Calu3 (cell line): Measurements from ENCODE around the gene CD34. TPM values are rescaled to one million over a fixed set of nuclear protein-coding genes. Genes with fewer than 3 reads are reported as not detected.

ENCODE experiments used
- BruUV-seq: library from RNA; stranded (reverse); fragments of 400-500 nt; replicated peaks from 2 replicates; lab custom pipeline; 2021; lab: Mats Ljungman, UMichigan
- CTCF ChIA-PET: fragments of 300-600 bp; sonication (Branson Sonifier 250); formaldehyde crosslinking; loops from one replicate; lab custom pipeline; 2022; ENCODE audit warnings: antibody characterized with exemption; lab: Charles Lee
- DNase-seq: peaks from one replicate; pipeline ENCODE4 v3.0.0; 2022
- H3K27ac Mint-ChIP-seq: one replicate; pipeline ENCODE4 v1.8.0; 2022; ENCODE audit warnings: mixed read lengths; ENCODE audit not compliant: unreplicated experiment
- H3K27me3 Mint-ChIP-seq: one replicate; pipeline ENCODE4 v1.8.0; 2022; ENCODE audit warnings: mixed read lengths; ENCODE audit not compliant: unreplicated experiment
- H3K36me3 Mint-ChIP-seq: one replicate; pipeline ENCODE4 v1.8.0; 2022; ENCODE audit warnings: mild to moderate bottlenecking, moderate library complexity, mixed read lengths; ENCODE audit not compliant: insufficient read depth, unreplicated experiment
- H3K4me1 Mint-ChIP-seq: one replicate; pipeline ENCODE4 v1.8.0; 2022; ENCODE audit warnings: mild to moderate bottlenecking, low read depth, mixed read lengths; ENCODE audit not compliant: unreplicated experiment
- H3K4me3 Mint-ChIP-seq: one replicate; pipeline ENCODE4 v1.8.0; 2022; ENCODE audit warnings: mild to moderate bottlenecking, low read depth, moderate library complexity, mixed read lengths; ENCODE audit not compliant: unreplicated experiment
- H3K9me3 Mint-ChIP-seq: one replicate; pipeline ENCODE4 v1.8.0; 2022; ENCODE audit warnings: low read depth, mixed read lengths; ENCODE audit not compliant: unreplicated experiment
- CTCF ChIP-seq: fragments of 200-600 bp; IDR thresholded peaks from one replicate; pipeline ENCODE4 v1.8.0; 2022; ENCODE audit warnings: antibody characterized with exemption; ENCODE audit not compliant: unreplicated experiment
- intact Hi-C: fragments of 100-400 bp; cut with micrococcal nuclease; formaldehyde crosslinking; loops from one replicate; pipeline ENCODE4 v1.10.0; 2022; ENCODE audit not compliant: unreplicated experiment
- total RNA-seq: library from RNA; stranded (reverse); gene quantifications from 2 replicates; pipeline ENCODE4 v1.2.3, GENCODE V29; 2022

CD34 gene
- total RNA-seq, 1 experiment from 2014 or later = 0.24 TPM

DNA sequence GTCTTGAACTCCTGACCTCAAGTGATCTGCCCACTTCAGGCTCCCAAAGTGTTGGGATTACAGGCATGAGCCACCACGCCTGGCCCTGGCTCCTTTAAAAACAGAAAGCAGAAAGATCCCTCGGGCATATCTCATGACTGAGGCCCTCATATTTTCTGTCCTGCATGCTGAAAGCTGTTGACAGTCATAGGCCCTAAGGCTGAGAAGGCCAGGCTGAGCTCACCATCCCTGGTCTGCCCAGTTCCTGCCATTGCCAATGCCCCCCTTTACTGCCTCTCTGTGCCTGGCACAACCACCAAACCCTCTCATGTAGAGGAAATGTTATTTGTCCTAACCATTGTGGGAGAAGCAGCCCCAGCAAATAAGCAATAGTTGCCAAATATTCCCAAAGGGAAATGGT lies 12.7 kb downstream of the CD34 start:
- CTCF ChIA-PET = interaction anchor here (1.2 to 2.2 kb wide), 2 partner anchors 12 to 65 kb away, joined by 3 to 14 read pairs; no protein-coding TSS in a partner anchor
- intact Hi-C loops = no loop called here
- H3K4me3 Mint-ChIP-seq = no peak overlapping the region
- no peak overlapping the region for H3K27ac Mint-ChIP-seq
- TF ChIP-seq CTCF = no peak
- no peaks in the 10 kb centered on the region for H3K36me3 Mint-ChIP-seq
- no peaks in the 10 kb centered on the region for H3K9me3 Mint-ChIP-seq
- H3K4me1 Mint-ChIP-seq = no peaks in the 10 kb centered on the region
- DNase-seq = no peak
- BruUV-seq = no TSS peak
- H3K27me3 Mint-ChIP-seq = no peaks in the 10 kb centered on the region

DNA sequence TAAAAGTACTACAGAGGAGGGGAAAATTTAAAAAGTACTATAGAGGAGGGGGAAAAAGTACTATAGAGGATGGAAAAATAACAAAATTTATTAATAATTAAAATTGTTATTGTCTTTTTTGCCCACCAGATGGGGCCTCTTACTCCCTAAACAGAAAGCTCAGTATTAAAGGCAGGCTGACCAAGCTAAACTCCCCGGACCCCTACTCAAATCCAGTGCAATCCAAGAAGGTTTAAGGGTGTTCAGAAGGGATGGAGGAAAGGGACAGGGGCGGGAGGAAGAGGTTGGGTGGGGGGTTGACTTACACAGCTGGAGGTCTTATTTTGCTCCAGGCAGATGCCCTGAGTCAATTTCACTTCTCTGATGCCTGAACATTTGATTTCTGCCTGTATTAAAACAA lies 13.7 kb downstream of the CD34 start:
- intact Hi-C loops = loop anchor here (1.0 kb wide), 2 partner anchors 38 to 66 kb away; no protein-coding TSS in a partner anchor
- Mint-ChIP-seq H3K4me1 (no peaks in the 10 kb centered on the region), H3K4me3 (no peak overlapping the region), H3K27me3 (no peaks in the 10 kb centered on the region), H3K9me3 (no peaks in the 10 kb centered on the region), H3K36me3 (no peaks in the 10 kb centered on the region), H3K27ac (no peak overlapping the region)
- CTCF ChIA-PET = interaction anchor here (0.6 to 1.9 kb wide), 17 partner anchors 11 to 355 kb away, joined by 3 to 54 read pairs (median 4); no protein-coding TSS in a partner anchor
- TF ChIP-seq CTCF = peak; percentile 65
- no TSS peak for BruUV-seq
- DNase-seq = no peak

GRCh38 chr1:207896547-207896946 lies 14.4 kb downstream of the CD34 start:
- Mint-ChIP-seq H3K4me3 (no peak overlapping the region), H3K4me1 (no peaks in the 10 kb centered on the region), H3K27me3 (no peaks in the 10 kb centered on the region), H3K9me3 (no peaks in the 10 kb centered on the region), H3K36me3 (no peaks in the 10 kb centered on the region), H3K27ac (no peak overlapping the region)
- intact Hi-C loops = no loop called here
- no peak for DNase-seq
- no peak for TF ChIP-seq CTCF
- BruUV-seq = no TSS peak
- CTCF ChIA-PET = interaction anchor here (0.6 to 1.9 kb wide), 15 partner anchors 10 to 356 kb away, joined by 3 to 54 read pairs (median 4); no protein-coding TSS in a partner anchor

- intact Hi-C loops = no loop called here
- no peak for TF ChIP-seq CTCF
- peaks cover 7% of the 10 kb centered on the region for H3K4me1 Mint-ChIP-seq
- H3K9me3 Mint-ChIP-seq = no peaks in the 10 kb centered on the region
- DNase-seq = no peak
- no peaks in the 10 kb centered on the region for H3K36me3 Mint-ChIP-seq
- H3K27ac Mint-ChIP-seq = no peak overlapping the region
- H3K4me3 Mint-ChIP-seq = no peak overlapping the region
- CTCF ChIA-PET = interaction anchor here (1.3 kb wide), 1 partner anchor 69 kb away, joined by 5 read pairs; no protein-coding TSS in a partner anchor
- H3K27me3 Mint-ChIP-seq = no peaks in the 10 kb centered on the region
- BruUV-seq = no TSS peak
Measured at GRCh38 chr1:207894704-207895103, 16.2 kb downstream of the CD34 start.
